Effector memory CD8-positive, alpha-beta T cell (primary cell): ENCODE results near the gene PABPN1L.

Experiments used
- ATAC-seq: fragments of 150-1000 bp; cut with Tn5 transposase; replicated peaks from 2 replicates; pipeline ENCODE4 v1.10.0; 2021; ENCODE audit warnings: mild to moderate bottlenecking, moderate library complexity
- DNase-seq, 3 experiments: peaks; one replicate each; pipeline ENCODE4 v3.0.0; 2021
- H3K27ac Mint-ChIP-seq, 2 donors: one replicate each; pipeline ENCODE4 v1.8.0; 2022; ENCODE audit warnings: mild to moderate bottlenecking in 2 of 2, mixed read lengths in 2 of 2, moderate library complexity in 2 of 2
- H3K27me3 Mint-ChIP-seq, 2 donors: one replicate each; pipeline ENCODE4 v1.8.0; 2022; ENCODE audit warnings: mixed read lengths in 2 of 2
- H3K36me3 Mint-ChIP-seq: one replicate; pipeline ENCODE4 v1.8.0; 2022; ENCODE audit warnings: mild to moderate bottlenecking, moderate library complexity, mixed read lengths; ENCODE audit not compliant: insufficient read depth
- H3K4me1 Mint-ChIP-seq, 2 donors: one replicate each; pipeline ENCODE4 v1.8.0; 2022; ENCODE audit warnings: low read depth in 2 of 2, mixed read lengths in 2 of 2
- H3K4me3 Mint-ChIP-seq, 2 donors: one replicate each; pipeline ENCODE4 v1.8.0; 2022; ENCODE audit warnings: mild to moderate bottlenecking in 2 of 2, mixed read lengths in 2 of 2, moderate library complexity in 2 of 2
- H3K9me3 Mint-ChIP-seq, 2 donors: one replicate each; pipeline ENCODE4 v1.8.0; 2022; ENCODE audit warnings: mixed read lengths in 2 of 2

The PABPN1L gene

GRCh38 chr16:88884569-88885271, 18.3 kb upstream of the PABPN1L start:
- Mint-ChIP-seq H3K4me1 (peaks cover 6% of the 10 kb centered on the region in 2 donors), H3K9me3 (no peaks in the 10 kb centered on the region), H3K27me3 (peaks cover 0 to 9% of the 10 kb centered on the region in 2 donors), H3K27ac (no peak overlapping the region), H3K4me3 (no peak overlapping the region), H3K36me3 (no peaks in the 10 kb centered on the region)
- DNase-seq: no peak
- no peak for ATAC-seq

GRCh38 chr16:88883946-88884345, 17.5 kb upstream of the PABPN1L start:
- no peaks in the 10 kb centered on the region for H3K36me3 Mint-ChIP-seq
- no peak for ATAC-seq
- H3K9me3 Mint-ChIP-seq: no peaks in the 10 kb centered on the region
- H3K4me1 Mint-ChIP-seq: peaks cover 6% of the 10 kb centered on the region in 2 donors
- no peak overlapping the region for H3K27ac Mint-ChIP-seq
- no peak overlapping the region for H3K4me3 Mint-ChIP-seq
- no peak for DNase-seq
- peaks cover 0 to 12% of the 10 kb centered on the region in 2 donors for H3K27me3 Mint-ChIP-seq

- Mint-ChIP-seq H3K4me3 (no peak overlapping the region), H3K27me3 (peaks cover 0 to 13% of the 10 kb centered on the region in 2 donors), H3K4me1 (peaks cover 6% of the 10 kb centered on the region in 2 donors), H3K27ac (no peak overlapping the region), H3K36me3 (no peaks in the 10 kb centered on the region), H3K9me3 (no peaks in the 10 kb centered on the region)
- ATAC-seq (no peak), DNase-seq (no peak)
Measured at GRCh38 chr16:88883117-88883895, 16.8 kb upstream of the PABPN1L start.

GRCh38 chr16:88882358-88883030, 16.0 kb upstream of the PABPN1L start:
- Mint-ChIP-seq H3K9me3 (no peaks in the 10 kb centered on the region), H3K36me3 (no peaks in the 10 kb centered on the region), H3K27me3 (peaks cover 0 to 20% of the 10 kb centered on the region in 2 donors), H3K27ac (peak overlapping the region in 1 of 2 donors; percentile 76), H3K4me3 (no peak overlapping the region), H3K4me1 (peaks cover 6% of the 10 kb centered on the region in 2 donors)
- ATAC-seq: no peak
- DNase-seq: no peak

GRCh38 chr16:88881675-88882357, 15.4 kb upstream of the PABPN1L start:
- H3K36me3 Mint-ChIP-seq: no peaks in the 10 kb centered on the region
- H3K27ac Mint-ChIP-seq: peak overlapping the region in 1 of 2 donors; percentile 76
- H3K27me3 Mint-ChIP-seq: peaks cover 0 to 20% of the 10 kb centered on the region in 2 donors
- ATAC-seq: no peak
- H3K4me3 Mint-ChIP-seq: no peak overlapping the region
- H3K4me1 Mint-ChIP-seq: peaks cover 6% of the 10 kb centered on the region in 2 donors
- DNase-seq: no peak
- H3K9me3 Mint-ChIP-seq: no peaks in the 10 kb centered on the region

- Mint-ChIP-seq H3K36me3 (peaks cover 4% of the 10 kb centered on the region), H3K27me3 (peaks cover 0 to 20% of the 10 kb centered on the region in 2 donors), H3K4me3 (no peak overlapping the region), H3K27ac (no peak overlapping the region), H3K9me3 (no peaks in the 10 kb centered on the region), H3K4me1 (peaks cover 6% of the 10 kb centered on the region in 2 donors)
- DNase-seq (no peak), ATAC-seq (no peak)
Measured at GRCh38 chr16:88881007-88881615, 14.7 kb upstream of the PABPN1L start.

GRCh38 chr16:88880226-88881006, 14.0 kb upstream of the PABPN1L start:
- DNase-seq (no peak), ATAC-seq (no peak)
- Mint-ChIP-seq H3K36me3 (peaks cover 7% of the 10 kb centered on the region), H3K27ac (no peak overlapping the region), H3K4me1 (peaks cover 6% of the 10 kb centered on the region in 2 donors), H3K4me3 (no peak overlapping the region), H3K27me3 (peaks cover 6 to 20% of the 10 kb centered on the region in 2 donors), H3K9me3 (no peaks in the 10 kb centered on the region)

GRCh38 chr16:88879788-88880055, 13.3 kb upstream of the PABPN1L start:
- no peak for DNase-seq
- Mint-ChIP-seq H3K36me3 (peaks cover 8% of the 10 kb centered on the region), H3K4me3 (no peak overlapping the region), H3K9me3 (no peaks in the 10 kb centered on the region), H3K4me1 (peaks cover 6% of the 10 kb centered on the region in 2 donors), H3K27ac (no peak overlapping the region), H3K27me3 (peaks cover 6 to 20% of the 10 kb centered on the region in 2 donors)
- no peak for ATAC-seq

GRCh38 chr16:88878967-88879787, 12.7 kb upstream of the PABPN1L start:
- ATAC-seq: no peak
- Mint-ChIP-seq H3K4me3 (no peak overlapping the region), H3K36me3 (peaks cover 8% of the 10 kb centered on the region), H3K27ac (no peak overlapping the region), H3K4me1 (peaks cover 6% of the 10 kb centered on the region in 2 donors), H3K27me3 (peaks cover 6 to 20% of the 10 kb centered on the region in 2 donors), H3K9me3 (no peaks in the 10 kb centered on the region)
- no peak for DNase-seq

- H3K36me3 Mint-ChIP-seq: peaks cover 8% of the 10 kb centered on the region
- DNase-seq: no peak
- H3K4me1 Mint-ChIP-seq: peaks cover 6% of the 10 kb centered on the region in 2 donors
- H3K9me3 Mint-ChIP-seq: no peaks in the 10 kb centered on the region
- no peak overlapping the region for H3K4me3 Mint-ChIP-seq
- H3K27me3 Mint-ChIP-seq: peaks cover 6 to 20% of the 10 kb centered on the region in 2 donors
- no peak for ATAC-seq
- no peak overlapping the region for H3K27ac Mint-ChIP-seq
Measured at GRCh38 chr16:88878356-88878755, 11.9 kb upstream of the PABPN1L start.

GRCh38 chr16:88877564-88878289, 11.3 kb upstream of the PABPN1L start:
- no peak for DNase-seq
- peaks cover 6% of the 10 kb centered on the region in 2 donors for H3K4me1 Mint-ChIP-seq
- H3K4me3 Mint-ChIP-seq: no peak overlapping the region
- H3K27ac Mint-ChIP-seq: no peak overlapping the region
- peaks cover 6 to 20% of the 10 kb centered on the region in 2 donors for H3K27me3 Mint-ChIP-seq
- H3K9me3 Mint-ChIP-seq: no peaks in the 10 kb centered on the region
- ATAC-seq: no peak
- peaks cover 8% of the 10 kb centered on the region for H3K36me3 Mint-ChIP-seq
